Midbrain (tissue), 1 donor: ENCODE data around the gene POLR3C.
A peak's percentile ranks its signal among the peaks of the same experiment; 100 is the strongest.
"Not testable (repeated sequence)": the region's sequence is repeated elsewhere in the genome, so short reads cannot be mapped to it uniquely, and the experiment has no call there.

ENCODE experiments used
- DNase-seq: peaks from one replicate; lab custom pipeline; 2025; lab: John Stamatoyannopoulos, UW

Gene POLR3C, protein sequence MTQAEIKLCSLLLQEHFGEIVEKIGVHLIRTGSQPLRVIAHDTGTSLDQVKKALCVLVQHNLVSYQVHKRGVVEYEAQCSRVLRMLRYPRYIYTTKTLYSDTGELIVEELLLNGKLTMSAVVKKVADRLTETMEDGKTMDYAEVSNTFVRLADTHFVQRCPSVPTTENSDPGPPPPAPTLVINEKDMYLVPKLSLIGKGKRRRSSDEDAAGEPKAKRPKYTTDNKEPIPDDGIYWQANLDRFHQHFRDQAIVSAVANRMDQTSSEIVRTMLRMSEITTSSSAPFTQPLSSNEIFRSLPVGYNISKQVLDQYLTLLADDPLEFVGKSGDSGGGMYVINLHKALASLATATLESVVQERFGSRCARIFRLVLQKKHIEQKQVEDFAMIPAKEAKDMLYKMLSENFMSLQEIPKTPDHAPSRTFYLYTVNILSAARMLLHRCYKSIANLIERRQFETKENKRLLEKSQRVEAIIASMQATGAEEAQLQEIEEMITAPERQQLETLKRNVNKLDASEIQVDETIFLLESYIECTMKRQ

DNA sequence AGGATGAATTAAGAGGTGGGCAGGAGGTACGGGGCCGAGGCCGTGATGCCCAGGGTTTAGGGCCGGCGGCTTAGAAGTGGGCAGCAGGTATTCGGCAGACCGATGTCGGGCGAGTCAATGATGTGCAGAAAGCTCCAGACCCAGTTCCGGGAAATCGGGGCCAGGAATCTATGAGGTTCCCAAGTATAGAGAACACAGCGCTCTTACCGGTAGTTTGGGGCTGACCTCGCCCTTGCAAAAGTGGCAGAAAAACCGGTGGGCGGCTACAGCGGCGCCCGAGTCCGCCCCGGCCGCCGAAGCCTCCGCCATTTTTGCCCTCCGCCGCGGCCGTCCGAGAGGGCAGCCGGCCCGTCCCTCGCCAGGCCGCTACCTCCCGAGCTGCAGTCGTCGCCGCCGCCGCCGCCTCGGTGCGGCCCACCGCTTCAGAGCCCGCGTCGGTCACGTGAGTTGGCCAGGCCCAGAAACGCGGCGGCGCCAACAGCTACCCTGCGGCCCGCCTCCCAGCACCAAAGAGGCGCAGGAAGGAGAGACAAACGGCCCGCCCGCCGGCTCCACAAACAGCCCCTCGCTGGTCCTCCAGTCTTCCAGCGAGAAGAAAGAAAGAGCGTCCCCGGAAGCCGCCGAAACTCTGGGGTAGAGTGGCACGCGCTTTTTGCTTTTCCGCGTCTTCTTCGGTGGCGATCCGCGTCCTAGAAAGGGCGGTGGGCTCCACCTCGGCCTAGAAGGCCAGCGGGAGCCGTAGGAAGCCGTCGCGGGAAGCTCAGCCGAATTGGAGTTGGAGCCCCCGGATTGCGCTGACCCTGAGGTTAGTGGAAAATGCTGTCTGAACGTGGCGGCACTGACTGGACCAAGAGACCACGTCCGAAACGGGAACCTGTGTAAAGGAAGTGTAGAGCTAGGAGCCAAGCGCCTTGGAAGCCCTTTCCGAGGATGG lies at the start of gene POLR3C, which contains the start of gene RNF115:
POLR3C (plus strand) TSS at position 636 of the 934 bp plus-strand sequence. CDS start 1,577 bp downstream, outside the sequence.
RNF115 (minus strand) TSS at position 531 of the 934 bp plus-strand sequence; CDS start at position 309, 222 bp downstream.
- peak; percentile 90 for DNase-seq

DNA sequence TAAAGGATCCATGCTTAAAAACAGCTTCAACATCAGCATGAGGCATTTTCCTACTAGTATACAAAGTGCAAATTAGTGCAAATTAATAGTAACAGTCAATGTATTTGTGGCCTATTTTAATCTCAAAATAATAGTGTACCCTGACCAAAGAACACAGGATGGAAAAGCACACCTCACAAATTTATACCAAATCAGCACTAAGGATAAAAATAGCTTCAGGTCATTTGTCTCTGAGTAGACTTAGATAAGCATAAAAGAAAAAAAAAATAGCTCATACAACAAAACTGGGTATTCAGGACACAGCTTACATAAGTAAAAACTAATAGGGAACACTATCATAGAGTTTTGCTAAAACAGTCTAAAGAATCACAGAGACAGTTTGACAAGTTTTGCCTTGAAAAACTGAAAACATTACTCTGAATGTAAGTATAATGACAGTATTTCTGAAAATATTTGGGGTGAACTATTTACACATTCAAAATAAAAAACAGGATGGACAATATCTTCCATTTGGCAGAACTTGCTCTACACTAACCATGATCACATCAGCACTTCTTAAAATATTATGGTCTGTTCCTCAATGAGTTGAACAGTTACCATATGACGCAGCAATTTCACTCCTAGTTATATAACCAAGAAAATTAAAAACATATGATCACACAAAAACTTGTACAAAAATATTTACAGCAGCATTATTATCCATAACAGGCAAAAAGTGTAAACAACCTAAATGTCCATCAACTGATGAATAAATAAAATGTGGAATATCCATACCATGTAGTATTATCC lies 46.4 kb upstream of the POLR3C start:
- DNase-seq, result no peak

DNA sequence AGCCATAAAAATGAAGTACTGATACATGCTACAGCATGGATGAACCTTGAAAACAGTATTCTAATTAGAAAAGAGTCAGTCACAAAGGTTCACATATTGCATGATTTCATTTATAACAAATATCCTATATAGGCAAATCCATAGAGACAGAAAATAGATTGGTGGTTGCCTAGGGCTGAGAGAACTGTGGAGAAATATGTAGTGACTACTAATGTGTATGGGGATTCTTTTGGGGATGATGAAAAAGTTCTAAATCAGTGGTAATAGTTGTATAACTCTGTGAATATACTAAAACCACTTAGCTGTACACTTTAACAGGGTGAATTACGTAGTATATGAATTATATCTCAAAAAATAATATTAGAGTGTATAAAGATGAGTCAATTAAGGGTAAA lies 45.9 kb upstream of the POLR3C start:
- DNase-seq, result no peak

DNA sequence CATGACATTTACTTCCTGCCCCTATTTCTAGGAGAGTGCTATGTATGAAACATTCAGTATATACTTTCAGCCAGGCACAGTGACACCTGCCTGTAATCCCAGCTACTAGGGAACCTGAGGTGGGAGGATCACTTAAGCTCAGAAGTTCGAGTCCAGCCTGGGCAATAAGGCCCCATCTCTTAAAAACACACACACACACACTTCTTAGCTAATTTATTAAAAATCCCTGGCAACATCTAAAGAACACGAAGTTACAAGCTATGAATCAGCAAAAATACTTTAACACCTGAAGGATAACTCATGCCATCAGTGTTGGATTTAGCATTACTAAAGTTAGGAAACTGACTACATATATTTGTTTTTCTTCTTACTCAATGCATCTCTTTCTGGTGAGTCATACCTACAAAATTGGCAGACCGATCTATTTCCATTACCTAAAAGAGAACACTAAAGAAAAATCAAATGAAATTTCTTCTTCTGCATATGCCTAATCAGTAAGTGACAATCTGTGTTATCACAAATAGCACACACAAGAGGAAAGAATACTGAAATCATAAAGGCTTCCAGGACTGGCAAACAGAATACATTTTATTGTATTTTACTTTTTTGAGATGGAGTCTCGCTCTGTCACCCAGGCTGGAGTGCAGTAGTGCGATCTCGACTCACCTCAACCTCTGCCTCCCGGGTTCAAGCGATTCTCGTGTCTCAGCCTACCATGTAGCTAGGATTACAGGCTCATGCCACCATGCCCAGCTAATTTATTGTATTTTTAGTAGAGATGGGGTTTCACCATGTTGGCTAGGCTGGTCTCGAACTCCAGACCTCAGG lies 41.5 kb upstream of the POLR3C start:
- DNase-seq, result no peak

DNA sequence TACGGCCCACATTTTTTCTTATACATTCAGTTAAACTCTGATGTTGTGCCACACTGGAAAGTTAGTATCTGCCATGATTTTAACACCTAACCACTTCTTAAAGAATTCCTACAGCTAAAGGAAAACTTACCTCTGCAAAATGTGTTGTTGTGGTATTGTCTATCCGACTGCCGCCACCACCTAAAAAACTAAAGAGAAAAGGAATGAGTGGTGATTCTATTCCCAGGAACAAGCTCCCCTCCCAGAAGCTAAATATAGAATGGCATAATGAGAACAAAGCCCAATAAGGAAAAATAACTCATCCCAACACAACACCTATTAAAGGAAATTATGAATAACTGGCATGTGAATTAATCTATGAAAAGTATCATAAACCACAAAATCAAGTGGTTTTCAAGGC lies 39.6 kb upstream of the POLR3C start:
- DNase-seq, result no peak

DNA sequence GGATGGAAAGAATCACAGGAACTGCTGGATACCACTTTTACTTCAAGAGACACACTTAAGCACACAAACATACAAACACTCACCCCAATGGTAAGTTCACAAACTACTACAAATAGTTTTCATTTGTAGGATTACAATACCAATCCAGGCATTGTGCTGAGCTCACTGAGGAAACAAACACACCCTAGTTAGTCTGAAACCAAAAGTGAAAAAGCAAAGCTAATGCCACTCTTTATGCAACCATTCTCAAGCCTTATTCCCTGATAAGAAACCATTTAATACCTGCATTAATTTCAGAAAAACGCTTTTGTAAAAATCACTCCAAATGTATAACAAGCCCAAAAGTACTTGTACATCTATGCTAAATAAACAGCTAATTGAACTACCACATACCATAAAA lies 38.5 kb upstream of the POLR3C start:
- no peak for DNase-seq

DNA sequence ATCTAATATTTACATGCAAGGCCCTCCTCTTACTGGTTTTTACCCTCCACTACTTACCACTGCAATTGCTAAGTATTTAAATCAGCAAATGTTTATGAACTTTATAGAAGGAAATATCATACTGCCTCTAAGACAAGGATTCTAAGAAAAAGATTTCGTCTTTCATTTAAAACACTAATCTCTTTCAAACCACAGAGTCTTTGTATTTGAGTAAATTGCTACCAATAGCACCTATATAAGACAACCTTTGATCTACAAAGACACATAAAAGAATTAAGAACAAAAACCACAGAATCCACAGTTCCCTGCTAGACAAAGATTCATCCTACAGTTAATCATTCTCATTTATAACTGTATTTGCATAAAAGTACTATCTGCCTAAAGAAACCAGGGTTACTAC lies 37.7 kb upstream of the POLR3C start:
- no peak for DNase-seq

DNA sequence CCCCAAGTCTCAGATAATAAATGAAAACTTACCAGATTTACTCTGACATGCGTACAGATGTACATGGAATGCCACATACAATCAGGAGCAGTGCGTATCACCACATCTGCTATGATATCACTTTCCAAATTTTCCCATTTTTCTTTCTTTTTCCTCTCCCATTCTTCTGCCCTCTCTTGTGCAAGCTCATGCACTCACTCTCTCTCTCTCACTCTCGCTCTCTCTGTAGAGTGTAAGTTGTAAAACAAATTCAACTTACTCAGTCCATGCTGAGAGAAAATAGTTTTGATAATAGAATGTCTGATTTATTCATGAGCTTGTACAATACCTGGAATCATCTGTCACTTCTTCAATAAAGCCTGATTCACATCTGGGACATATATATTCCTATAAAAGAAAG lies 35.4 kb upstream of the POLR3C start:
- no peak for DNase-seq

DNA sequence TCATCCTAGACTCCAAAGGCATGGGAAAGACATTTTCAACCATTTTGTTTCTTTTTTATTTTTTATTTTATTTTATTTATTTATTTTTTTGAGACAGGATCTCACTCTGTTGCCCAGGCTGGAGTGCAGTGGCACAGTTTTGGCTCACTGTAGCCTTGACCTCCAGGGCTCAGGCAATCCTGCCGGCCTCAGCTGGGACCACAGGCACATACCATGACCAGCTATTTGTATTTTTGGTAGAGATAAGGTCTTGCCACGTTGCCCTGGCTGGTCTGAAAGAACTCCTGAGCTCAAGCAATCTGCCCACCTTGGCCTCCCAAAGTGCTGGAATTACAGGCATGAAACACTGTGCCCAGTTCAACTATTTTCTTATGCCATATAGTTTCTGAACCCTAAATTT lies 32.1 kb upstream of the POLR3C start:
- not testable (repeated sequence) for DNase-seq

DNA sequence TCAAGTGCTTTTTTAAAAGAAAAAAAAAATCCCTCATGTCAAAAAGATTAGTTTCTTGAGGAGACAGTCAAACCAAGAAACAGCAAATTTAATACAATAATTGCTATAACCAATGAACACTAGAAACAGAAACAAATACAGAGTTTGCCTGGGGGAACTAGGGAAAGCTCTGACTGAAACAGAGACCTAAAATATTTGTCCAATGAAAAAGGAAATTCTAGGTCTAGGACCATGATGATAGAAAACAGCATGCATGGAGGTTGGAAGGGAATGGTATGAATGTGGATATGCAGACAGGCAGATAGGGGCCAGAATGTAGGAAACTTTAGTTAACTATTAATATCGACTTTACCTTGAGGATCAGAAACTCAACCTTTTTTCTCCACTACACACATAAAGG lies 31.5 kb upstream of the POLR3C start:
- DNase-seq, result no peak

DNA sequence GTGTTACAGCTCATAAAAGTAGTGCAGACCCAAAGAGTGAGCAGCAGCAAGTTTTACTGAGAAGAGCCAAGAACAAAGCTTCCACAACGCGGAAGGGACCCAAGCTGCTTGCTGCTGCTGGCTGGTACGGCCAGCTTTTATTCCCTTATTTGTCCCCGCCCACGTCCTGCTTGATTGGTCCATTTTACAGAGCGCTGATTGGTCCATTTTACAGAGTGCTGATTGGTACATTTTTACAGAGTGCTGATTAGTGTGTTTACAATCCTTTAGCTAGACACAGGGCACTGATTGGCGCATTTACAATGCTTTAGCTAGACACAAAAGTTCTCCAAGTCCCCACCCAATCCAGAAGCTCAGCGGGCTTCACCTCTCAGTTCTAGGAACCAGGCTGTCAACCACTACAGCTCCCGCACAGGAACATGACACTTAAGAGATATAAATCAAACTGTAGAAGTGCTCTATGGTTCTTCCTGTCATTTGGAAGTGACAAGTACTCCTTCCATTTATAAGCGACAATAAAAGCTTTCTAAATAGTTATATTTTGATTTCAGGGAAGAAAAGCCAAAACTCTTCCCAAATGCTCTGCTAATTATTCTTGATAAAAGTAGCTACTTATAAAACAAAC lies 28.6 kb upstream of the POLR3C start:
- DNase-seq, result no peak

DNA sequence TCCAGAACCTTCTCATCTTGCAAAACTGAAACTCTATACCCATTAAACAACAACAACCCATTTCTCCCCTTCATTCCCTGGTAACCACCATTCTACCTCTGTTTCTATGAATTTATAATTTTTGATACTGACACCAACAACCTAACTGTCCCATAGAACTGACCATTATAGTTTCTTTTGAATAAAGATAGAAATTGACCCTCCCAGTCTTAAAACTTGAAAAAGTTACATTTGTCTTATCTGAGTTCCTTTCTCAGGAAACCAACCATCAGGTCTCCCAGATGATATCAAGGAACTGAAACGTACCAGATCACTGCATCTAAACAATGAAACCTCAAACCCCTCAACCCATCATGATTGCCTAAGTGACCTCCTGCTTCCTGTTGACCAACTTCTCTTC lies 27.2 kb upstream of the POLR3C start:
- DNase-seq, result no peak

DNA sequence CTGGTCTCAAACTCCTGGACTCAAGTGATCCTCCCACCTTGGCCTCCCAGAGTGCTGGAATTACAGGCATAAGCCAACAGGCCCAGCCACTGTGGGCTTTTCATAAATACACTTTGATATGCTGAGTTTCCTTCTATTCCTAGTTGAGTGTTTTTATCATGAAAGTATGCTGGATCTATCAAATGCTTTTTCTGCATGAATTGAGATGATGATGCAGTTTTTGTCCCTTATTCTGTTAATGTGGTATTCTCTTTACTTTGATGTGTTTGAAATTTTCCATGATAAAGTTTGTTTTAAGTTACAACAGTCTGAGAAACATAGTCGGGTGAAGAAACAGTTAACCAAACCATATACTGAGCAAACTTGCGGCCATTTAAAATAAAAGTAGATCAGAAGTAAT lies 24.2 kb upstream of the POLR3C start:
- no peak for DNase-seq

DNA sequence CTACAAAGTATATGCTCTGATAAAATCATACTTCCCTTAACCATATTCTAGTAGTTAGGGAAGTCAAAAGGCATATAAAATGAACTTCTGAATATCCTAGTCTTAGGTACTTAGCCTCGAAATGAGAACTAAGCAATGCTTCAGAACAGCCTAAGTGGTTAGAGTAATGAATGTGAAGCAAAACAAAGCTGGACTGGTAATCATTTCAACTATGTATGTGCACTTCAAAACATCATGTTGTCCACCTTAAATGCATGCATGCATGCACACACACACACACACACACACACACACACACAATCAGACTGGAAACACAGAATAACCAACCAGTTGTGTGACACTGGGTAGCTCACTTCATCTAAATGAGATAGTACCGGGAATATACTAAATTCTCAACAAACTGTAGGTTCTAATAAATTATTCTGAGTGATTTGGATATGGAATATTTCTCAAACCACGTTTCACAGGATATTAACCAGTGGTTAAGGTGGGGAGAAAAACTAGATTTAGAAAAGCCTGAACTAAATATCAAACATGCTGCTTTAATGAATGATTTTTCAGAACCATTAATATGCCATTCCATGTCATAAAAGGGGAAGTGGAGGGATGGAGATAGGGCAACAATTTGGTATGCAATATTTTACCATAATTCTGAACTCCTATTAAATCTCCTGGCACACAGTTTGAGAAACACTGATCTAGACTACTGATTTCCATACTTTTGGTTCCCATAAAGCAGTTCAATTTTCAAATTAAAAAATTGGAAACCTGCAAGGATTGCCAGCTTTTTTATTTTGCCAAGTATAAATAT lies 19.6 kb upstream of the POLR3C start:
- DNase-seq, result no peak

DNA sequence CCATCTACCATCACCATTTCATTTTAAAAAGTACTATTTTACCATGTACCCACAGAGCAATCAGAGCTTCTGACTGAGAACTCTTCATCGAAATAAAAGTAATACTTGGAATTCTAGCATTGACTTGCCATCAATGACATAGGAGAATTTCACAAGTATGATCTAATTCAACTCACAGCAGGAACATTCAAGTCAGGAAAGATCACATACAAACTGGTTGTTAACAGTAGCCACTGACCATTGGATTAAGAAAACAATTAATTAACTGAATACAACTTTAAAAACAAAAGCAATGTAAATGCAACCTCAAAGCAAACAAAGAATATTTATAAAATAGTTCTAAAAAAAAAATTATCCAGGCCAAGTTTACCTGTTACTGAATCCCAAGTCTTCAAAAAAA lies 18.9 kb upstream of the POLR3C start:
- no peak for DNase-seq

DNA sequence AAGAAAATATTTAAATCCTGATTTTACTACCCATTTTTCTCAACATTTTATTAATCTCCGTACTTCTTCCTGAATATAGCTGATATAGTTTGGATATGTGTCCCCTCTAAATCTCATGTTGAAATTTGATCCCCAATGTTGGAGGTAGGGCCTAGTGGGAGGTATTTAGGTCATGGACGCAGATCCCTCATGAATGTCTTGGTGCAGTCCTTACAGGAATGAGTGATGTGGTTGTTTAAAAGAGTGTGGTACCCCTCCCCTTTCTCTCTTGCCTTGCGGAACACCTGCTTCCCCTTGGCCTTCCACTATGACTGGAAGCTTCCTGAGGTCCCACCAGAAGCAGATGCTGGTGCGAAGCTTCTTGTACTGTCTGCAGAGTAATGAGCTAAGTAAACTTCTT lies 17.6 kb upstream of the POLR3C start:
- no peak for DNase-seq

DNA sequence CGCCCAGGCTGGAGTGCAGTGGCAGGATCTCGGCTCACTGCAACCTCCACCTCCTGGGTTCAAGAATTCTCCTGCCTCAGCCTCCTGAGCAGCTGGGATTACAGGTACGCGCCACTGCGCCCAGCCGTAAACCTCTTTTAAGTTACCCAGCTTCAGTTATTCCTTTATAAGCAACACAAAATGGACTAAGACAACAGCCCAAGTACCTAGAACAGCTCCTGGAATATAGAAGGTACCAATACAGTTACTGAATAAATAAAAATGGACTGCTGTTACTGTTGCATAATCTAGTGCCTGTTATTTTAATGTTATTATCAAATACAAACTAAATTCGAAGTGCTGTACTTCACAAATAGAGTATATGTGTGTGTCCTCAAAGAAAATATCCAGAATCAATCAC lies 17.2 kb upstream of the POLR3C start:
- DNase-seq, result no peak

DNA sequence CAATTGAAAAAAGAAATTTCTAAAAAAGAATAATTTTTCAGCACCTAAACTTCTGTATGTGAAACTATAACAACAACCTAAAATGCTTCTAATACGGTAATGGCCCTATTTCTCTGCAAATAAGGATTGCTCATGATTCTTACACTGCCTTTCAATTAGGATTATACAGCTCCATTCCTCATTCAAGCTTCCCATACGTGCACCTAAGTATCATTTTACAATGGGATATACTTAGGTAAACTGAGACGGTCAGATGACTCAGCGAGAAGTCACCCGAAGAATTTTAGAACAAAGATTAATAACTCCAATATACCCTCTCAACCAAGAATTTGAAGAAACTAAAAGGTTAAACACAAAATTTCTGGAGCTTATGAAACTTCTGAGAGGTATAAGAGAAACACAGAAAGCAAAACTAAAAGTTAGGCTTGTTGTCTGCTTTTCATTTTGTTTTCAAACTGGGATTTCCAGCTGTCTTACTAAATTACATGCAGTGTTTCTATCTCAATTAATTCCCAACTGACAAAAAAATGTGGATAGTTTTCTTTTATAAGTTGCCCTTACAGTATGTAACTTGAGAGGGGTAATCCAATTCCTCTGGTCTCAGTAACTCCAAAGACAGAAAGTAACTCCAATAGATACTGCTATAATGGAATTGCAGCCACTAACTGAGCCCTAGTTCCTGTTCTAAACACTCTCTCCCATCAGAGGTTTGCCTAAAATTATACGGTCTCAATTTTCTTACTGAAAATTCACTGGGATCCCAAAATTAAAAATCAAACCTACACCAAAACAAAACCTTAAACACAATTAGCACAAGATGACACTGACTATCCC lies 10.8 kb upstream of the POLR3C start:
- DNase-seq, result not testable (repeated sequence)

DNA sequence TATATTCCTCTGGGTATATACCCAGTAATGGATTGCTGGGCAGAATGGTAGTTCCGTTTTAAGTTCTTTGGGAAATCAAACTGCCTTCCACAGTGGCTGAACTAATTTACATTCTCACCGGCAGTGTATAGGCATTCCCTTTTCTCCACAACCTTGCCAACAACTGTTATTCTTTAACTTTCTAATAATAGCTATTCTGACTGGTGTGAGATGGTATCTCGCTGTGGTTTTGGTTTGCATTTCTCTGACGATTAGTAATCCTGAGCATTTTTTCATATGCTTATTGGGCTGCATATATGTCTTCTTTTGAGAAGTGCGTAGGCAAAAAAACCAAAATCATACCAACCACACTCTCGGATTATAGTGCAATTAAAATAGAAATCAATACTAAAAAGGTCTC lies 5.9 kb upstream of the POLR3C start:
- not testable (repeated sequence) for DNase-seq
